ENCODE measurements around the gene ATG3.

- no peak for TF ChIP-seq CTCF (optimal IDR thresholded peaks at IDR 0.05 in 1 of 3, IDR thresholded peaks at IDR 0.05 in 1 of 3, conservative IDR thresholded peaks at IDR 0.05 in 1 of 3; ENCODE audit: extremely low read depth in 1 of 3, insufficient read depth in 2 of 3, low read length in 3 of 3)
- TF ChIP-seq EZH2 (IDR thresholded peaks at IDR 0.05; ENCODE audit: low read length), result no peak
These were observed 43.5 kb upstream of the ATG3 start for GRCh38 chr3:112605285-112605684.
